ENCODE measurements around the gene DLX1.
"Not testable (repeated sequence)": the region's sequence is repeated elsewhere in the genome, so short reads cannot be mapped to it uniquely, and the experiment has no call there.

Gene DLX1

DNA sequence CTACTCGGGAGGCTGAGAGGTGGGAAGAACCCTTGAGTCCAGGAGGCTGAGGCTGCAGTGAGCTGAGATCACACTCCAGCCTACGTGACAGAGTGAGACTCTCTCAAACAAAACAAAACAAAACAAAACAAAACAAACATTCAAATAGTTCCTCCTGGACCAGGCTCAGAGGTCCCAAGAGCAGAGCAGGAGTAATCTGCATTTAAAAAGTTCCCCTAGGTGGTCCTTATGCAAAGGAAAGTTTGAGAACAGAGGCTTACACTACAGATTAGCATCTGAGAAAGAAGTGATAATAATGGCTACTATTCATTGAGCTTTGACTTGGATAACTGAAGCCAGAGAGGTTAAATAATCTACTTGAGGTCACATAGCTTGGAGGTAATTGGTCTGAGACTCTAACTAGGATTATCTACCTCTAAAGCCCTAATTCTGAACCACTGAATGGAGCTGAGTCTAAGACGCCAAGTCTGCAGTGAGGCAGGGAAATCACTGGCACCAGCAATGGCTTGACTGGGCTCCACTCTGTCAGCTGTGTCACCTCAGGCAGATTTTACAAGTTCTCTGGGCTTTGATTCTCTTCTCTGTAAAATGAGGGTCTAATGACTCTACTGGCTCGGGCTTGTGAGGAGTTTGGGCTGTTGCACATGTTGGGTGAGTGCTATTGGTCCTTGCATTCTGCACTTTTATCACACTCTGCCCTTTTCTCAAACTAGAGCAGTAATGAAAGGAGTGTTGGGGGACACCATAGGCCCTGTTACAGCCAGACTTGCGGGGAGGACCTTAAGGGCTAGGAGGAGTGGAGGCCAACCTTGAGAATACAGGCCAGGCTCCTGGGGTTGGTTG lies 46.6 kb downstream of the DLX1 start:
- H3K27ac Mint-ChIP-seq, result no peak overlapping the region
- no peak overlapping the region for H3K4me3 Mint-ChIP-seq
- H3K27me3 Mint-ChIP-seq, result no peaks in the 10 kb centered on the region
- H3K9me3 Mint-ChIP-seq, result no peaks in the 10 kb centered on the region
- no peaks in the 10 kb centered on the region for H3K4me1 Mint-ChIP-seq (ENCODE audit: low read depth)
- H3K36me3 Mint-ChIP-seq (ENCODE audit: low read depth), result no peaks in the 10 kb centered on the region

DNA sequence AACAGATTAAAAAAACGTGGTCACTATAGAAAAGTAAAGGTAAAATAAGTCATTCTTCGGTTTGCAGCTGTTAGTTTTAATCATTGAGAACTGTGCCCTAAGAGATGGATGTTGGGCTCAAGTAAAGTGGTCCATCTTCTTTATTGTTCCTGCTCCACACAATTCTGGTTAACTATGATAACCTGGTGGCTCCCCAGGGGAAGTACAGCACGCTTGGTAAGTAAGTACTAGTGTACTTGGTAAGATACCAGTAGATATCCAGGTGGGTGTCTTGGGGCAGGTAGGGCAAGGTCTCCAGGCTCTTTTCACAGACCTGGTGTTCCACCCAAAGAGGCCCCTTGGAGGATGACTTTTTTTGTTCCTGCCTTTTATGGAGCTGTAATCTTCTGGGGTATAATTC lies 49.0 kb downstream of the DLX1 start:
- Mint-ChIP-seq H3K4me1 (ENCODE audit: low read depth) (no peaks in the 10 kb centered on the region), H3K27ac (no peak overlapping the region), H3K9me3 (peaks cover 7% of the 10 kb centered on the region), H3K27me3 (no peaks in the 10 kb centered on the region), H3K4me3 (no peak overlapping the region), H3K36me3 (ENCODE audit: low read depth) (no peaks in the 10 kb centered on the region)

DNA sequence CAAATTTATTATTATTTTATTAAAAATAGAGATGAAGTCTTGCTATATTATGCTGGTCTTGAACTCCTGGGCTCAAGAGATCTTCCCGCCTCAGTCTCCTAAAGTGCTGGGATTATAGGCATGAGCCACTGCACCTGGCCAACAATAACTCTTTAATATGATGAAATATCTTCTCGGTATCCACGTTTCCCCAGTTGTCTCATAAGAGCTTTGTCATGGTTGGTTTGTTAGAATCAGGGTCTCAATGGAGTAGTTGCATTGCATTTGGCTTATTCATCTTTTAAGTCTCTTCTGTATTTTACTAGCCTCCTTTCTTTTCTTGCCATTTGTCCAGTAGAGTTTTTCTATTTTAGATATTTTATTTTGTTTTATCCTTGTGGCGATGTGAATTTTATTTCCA lies 50.1 kb downstream of the DLX1 start:
- Mint-ChIP-seq H3K27me3 (no peaks in the 10 kb centered on the region), H3K4me1 (ENCODE audit: low read depth) (no peaks in the 10 kb centered on the region), H3K36me3 (ENCODE audit: low read depth) (no peaks in the 10 kb centered on the region), H3K27ac (no peak overlapping the region), H3K4me3 (no peak overlapping the region), H3K9me3 (peaks cover 7% of the 10 kb centered on the region)

DNA sequence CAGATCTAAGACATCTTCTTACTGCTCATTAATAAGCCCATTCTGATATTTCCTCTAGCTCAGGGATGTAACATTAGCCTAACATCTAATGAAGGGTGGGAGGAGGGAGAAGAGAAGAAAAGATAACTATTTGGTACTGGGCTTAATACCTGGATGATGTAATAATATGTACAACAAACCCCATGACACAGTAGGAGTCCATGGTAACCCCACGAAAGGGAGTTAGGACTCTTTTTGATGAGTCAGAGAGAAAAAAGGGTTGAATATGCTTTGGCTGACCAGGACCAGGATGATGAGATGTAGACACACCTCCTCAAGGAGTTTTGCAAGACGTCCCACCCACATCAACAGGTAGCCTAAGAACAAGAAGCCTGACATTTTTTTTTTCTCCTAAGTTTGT lies 51.8 kb downstream of the DLX1 start:
- Mint-ChIP-seq H3K27me3 (no peaks in the 10 kb centered on the region), H3K4me1 (ENCODE audit: low read depth) (no peaks in the 10 kb centered on the region), H3K36me3 (ENCODE audit: low read depth) (no peaks in the 10 kb centered on the region), H3K27ac (no peak overlapping the region), H3K9me3 (peaks cover 7% of the 10 kb centered on the region), H3K4me3 (no peak overlapping the region)

DNA sequence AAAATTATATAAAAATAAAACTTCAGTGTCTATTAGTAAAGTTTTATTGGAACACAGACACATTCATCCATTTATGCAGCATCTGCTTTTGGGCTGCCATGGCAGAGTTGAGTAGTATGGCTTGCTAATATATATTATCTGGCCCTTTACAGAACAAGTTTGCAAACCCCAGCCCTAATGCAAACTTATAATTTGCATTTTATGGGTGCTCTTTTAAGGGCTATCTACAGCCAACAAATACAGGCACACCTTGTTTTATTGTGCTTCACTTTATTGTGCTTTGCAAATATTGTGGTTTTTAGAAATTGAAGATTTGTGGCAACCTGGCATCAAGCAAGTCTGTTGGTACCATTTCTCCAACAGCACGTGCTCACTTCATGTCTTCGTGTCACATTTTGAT lies 52.6 kb downstream of the DLX1 start:
- no peaks in the 10 kb centered on the region for H3K36me3 Mint-ChIP-seq (ENCODE audit: low read depth)
- H3K4me1 Mint-ChIP-seq (ENCODE audit: low read depth), result no peaks in the 10 kb centered on the region
- H3K4me3 Mint-ChIP-seq, result no peak overlapping the region
- H3K9me3 Mint-ChIP-seq, result peaks cover 7% of the 10 kb centered on the region
- H3K27ac Mint-ChIP-seq, result no peak overlapping the region
- no peaks in the 10 kb centered on the region for H3K27me3 Mint-ChIP-seq

DNA sequence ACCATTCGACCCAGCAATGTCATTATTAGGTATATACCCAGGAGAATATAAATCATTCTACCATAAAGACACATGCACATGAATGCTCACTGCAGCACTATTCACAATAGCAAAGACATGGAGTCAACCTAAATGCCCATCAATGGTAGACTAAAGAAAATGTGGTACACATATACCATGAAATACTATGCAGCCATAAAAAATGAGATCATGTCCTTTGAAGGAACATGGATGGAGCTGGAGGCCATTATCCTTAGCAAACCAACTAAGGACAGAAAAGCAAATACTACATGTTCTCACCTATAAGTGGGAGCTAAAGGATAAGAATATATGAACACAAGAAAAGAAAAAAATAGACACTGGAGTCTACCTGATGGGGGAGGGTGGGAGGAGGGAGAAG lies 53.4 kb downstream of the DLX1 start:
- not testable (repeated sequence) for H3K36me3 Mint-ChIP-seq (ENCODE audit: low read depth)

More for the DNA sequence above, 53.4 kb downstream of the DLX1 start:
- not testable (repeated sequence) for H3K27ac Mint-ChIP-seq; H3K4me1 Mint-ChIP-seq (ENCODE audit: low read depth); H3K9me3 Mint-ChIP-seq; H3K27me3 Mint-ChIP-seq; H3K4me3 Mint-ChIP-seq

Measured in stimulated activated naive CD8-positive, alpha-beta T cell treated with anti-CD3 and anti-CD28 coated beads, Interleukin-15, Interleukin-2, amounts not matched to agents 100 ng/mL and 50 ng/mL, for 24 hours (primary cell).